Hematopoietic multipotent progenitor cell treated with erythropoietin and hydrocortisone succinate and interleukin-3 and kit ligand, for 15 days (in vitro differentiated cells): ENCODE data around the gene TDRD1.

Source experiments
- DNase-seq: peaks from one replicate; pipeline ENCODE4 v3.0.0-alpha.2; 2015; ENCODE audit warnings: low spot score

The TDRD1 gene

DNA sequence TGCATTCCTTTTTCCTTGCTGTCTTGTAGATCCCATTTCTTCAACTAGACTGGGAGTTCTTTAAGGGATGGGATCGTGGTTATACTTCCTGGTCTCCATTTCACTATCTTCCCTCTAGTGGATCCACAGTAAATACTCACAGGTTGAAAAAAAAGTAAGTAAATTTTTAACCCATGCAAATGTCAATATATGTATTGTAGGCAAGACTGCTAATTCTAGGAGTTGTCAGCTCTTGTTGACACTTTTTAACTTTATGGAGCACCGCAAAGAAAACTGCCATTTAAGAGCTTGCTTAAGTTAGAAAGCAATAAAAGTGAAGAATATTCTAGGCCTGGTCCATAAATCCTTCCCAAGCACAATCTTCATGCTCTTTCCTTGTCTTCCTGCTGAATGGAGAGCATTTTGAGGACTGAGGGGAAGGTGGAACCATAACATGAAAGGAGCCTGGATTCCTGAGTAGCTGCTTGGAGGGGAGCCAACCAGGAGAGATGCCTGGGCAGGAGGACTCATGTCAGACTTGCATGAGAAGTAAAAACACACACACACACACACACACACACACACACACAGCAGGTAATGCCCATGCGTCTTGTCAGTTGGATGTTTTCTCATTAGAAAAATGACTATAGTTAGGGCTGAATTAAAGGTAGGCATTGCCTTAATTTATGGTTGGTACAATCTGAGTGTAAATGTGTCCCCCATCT is 92.1 kb downstream of the TDRD1 start:
- no peak for DNase-seq

DNA sequence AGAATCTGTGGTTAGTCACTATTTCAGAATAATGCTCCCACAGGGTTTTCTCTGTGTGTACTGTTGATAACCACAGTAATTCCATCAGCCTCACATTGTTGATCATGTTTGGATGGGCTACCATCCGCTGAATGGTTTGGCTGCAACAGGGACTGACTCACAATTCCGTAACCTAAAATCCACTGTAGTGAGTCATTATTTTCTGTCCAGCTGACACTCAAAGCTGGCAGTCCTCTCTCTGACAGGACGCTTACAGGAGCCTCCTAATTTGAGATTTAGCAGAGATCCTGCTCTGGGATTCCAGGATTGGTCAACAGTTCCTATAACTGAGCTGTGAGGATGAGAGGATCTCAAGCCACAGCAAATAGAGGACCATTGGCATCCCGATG is 92.6 kb downstream of the TDRD1 start:
- DNase-seq = no peak

- no peak for DNase-seq
Observed at GRCh38 chr10:114272696-114273095, 93.5 kb downstream of the TDRD1 start.

DNA sequence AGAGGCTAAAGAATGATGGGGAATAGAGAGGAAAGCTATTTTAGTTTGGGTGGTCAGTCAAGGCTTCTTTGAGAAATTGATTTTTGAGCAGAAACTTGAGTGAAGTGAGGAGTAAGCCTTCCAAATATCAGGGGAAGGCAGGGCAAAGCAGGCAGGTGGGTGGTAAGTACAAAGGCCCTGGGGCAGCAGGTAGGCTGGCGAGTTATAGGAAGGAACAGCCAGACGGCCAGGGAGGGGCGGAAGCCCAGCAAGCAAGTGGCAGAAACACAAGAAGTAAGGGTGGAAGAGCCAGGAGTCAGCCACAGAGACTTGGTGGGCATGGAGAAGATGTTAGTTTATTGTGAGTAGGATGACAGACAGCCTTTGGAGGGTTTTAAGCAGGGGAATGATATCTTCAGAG is 94.8 kb downstream of the TDRD1 start:
- DNase-seq = no peak

DNA sequence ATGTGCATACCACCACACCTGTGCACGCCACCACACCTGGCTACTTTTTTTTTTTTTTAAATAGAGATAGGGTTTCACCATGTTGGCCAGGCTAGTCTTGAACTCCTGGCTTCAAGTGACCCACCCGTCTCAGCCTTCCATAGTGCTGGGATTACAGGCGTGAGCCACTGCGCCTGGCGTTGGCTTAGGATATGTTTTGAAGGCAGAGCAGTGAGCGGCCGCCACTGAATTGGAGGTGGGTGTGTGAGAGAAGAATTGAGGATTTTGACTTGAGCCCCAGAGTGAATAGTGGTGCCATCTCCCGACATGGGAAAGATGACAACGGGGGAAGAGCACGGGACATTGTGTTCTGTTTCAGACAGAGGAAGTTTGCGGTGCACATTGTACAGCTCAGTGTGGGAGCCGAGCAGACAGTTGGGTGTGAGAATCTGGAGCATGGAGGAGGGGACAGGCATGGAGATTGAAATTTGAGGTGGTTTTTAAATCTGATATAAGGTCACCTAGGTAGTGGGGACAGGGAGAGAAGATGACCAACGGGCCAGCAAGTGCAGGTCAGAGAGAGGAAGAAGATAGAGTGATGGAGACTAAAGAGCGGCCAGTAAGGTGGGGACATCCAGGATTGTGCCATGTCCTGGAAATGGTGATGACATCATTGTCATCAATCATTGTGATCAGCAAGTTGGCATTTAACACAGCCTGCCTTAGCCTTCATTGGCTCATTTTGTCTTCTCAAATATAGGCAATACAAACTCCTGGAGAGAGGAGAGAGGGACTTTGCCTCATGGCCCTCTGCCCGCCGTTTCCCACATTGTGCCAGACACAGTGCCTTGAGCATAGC is 95.7 kb downstream of the TDRD1 start:
- DNase-seq = no peak

DNA sequence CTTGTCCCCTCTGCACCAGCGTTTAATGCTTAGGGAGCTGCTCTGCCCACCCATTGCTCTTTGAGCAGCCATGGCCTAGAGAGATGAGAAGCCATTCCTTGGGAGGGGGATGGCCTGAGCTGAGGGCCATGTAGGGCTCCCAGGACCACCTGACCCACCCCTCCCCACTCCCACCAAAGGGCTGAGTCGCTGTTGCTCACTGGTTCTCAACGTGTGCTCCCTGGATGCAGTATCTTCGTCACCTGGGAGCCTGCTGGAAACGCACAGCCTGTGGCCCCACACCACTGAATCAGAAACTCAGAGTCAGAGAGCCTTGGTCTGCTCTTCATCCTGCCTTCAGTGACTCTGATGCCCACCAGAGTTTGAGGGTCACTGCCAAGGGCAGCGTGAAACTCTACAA is 96.9 kb downstream of the TDRD1 start:
- no peak for DNase-seq

DNA sequence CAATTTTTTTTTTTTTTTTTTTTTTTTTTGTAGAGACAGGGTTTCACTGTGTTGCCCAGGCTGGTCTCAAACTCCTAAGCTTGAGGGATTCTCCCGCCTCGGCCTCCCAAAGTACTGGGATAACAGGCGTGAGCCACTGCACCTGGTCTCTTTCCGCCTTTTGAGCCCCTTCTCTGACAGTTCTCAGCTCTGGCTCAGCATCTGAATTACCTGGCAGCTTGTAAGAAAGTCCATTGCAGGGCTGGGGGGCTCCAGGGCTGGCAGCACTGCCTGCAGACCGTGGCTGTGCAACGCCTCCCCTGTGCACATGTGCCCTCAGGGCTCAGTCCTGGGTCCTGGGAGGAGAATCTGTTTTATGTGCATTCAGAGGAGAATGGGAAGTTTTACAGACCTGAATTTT is 97.5 kb downstream of the TDRD1 start:
- no peak for DNase-seq

DNA sequence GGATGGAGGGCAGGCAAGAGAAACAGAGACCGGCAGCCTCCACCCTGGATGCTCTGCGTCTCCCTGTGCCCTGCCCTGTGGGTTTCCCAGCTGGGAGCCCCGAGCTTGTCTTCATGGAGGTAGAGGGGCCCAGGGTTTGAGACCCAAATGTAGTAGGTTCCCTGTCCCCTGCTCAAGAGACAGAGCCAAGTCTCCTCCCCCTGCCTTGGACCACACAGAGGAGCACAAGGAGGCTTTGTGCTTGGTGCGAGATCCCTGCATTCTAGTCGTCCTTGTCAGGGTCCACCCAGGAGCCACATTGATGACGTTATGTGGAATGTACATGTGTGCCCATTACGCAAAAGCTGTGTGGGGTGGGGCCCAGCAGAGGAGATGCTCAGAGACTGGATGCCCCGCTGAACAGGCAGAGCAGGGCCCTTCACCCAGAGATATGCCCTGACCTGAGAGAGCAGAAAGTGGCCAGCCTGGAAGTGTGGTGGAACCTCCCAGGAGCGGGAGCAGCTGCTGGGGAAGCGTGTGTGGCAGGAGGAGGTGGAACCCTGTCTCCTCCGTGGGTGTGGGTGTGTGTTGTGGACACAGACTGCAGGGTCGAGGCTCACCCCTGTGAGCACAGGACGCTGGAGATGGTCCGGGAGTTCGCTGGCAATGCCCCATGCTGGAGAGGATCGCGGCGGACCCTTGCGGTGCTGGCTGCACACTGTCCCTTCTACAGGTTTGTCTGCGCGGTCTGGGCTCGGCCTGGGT is 99.2 kb downstream of the TDRD1 start:
- no peak for DNase-seq

- DNase-seq = no peak
Observed at GRCh38 chr10:114278884-114279191, 99.7 kb downstream of the TDRD1 start.

DNA sequence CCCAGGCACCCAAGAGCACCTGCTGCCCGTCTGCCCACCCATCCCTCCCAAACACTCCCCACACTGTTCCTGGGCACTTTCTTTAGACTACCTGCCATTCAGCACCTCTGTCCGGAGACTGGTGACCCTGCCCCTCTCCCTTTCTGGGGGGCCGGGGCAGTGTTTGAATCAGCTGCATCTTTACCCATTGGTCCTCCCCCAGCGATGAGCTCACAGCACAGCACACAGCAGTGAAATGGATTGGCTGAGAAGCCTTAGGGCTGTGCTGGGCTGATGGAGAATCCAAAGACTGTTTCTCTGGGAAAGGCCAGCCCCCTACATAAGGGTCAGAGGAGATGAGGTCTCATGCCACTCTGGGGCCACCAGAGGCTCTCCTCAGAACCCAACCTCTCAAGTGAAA is 100.1 kb downstream of the TDRD1 start:
- no peak for DNase-seq

- no peak for DNase-seq
Observed at GRCh38 chr10:114279901-114280644, 100.9 kb downstream of the TDRD1 start.

DNA sequence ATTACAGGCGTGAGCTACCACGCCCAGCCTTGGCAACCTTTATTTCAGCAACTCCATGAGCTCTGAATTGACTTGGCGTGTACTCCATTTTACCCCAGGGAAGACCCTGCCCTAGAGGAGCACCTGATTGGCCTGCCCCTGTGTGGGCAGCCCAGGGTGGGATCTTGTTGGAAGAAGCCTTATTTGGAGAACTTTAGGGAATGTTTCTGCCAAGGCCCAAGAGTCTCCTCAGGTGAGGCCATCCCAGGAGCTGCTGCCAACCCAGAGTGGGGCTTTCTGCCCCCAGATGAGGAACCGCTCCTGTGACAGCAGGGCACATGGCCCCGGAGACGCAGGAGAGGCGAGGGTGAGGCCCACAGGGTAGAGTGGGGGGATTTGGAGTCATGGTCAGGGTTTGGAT is 101.9 kb downstream of the TDRD1 start:
- DNase-seq = no peak

GRCh38 chr10:114281461-114281860 is 102.3 kb downstream of the TDRD1 start:
- DNase-seq = no peak
